ENCODE results near the gene MATN4. TPM values are rescaled to one million over a fixed set of nuclear protein-coding genes. Genes with fewer than 3 reads are reported as not detected.

MATN4 gene
- polyA plus RNA-seq, 1 donor = 0.25 TPM

- DNase-seq = no peak
These were observed 8.3 kb upstream of the MATN4 start for GRCh38 chr20:45316150-45317080.

- no peak for DNase-seq
These were observed 7.6 kb upstream of the MATN4 start for GRCh38 chr20:45315672-45316071.

- no peak for DNase-seq
These were observed 5.8 kb upstream of the MATN4 start for GRCh38 chr20:45313943-45314342.

- DNase-seq = no peak
These were observed 5.1 kb upstream of the MATN4 start for GRCh38 chr20:45313065-45313695.

- no peak for DNase-seq
These were observed 4.1 kb upstream of the MATN4 start for GRCh38 chr20:45312241-45312640.

- no peak for DNase-seq
These were observed 3.6 kb upstream of the MATN4 start for GRCh38 chr20:45311589-45312211.

- no peak for DNase-seq
These were observed 976 bp upstream of the MATN4 start for GRCh38 chr20:45309075-45309474.

- DNase-seq = no peak
These were observed 941 bp downstream of the MATN4 start for GRCh38 chr20:45307076-45307640.

GRCh38 chr20:45306431-45306982, 1.6 kb downstream of the MATN4 start, which contains the start of gene RBPJL:
TSS of gene RBPJL (plus strand) at chr20:45306840. CDS start at chr20:45306923, 83 bp downstream.
- DNase-seq = no peak

GRCh38 chr20:45305262-45305661, 2.8 kb downstream of the MATN4 start:
- no peak for DNase-seq

GRCh38 chr20:45304464-45304999, 3.6 kb downstream of the MATN4 start:
- no peak for DNase-seq

GRCh38 chr20:45303586-45304463, 4.3 kb downstream of the MATN4 start:
- no peak for DNase-seq

GRCh38 chr20:45301824-45302271, 6.3 kb downstream of the MATN4 start:
- DNase-seq = no peak

- no peak for DNase-seq
These were observed 7.1 kb downstream of the MATN4 start for GRCh38 chr20:45300961-45301360.

- DNase-seq = no peak
These were observed 8.3 kb downstream of the MATN4 start for GRCh38 chr20:45299786-45300185.

- DNase-seq = no peak
These were observed 10.2 kb downstream of the MATN4 start for GRCh38 chr20:45297786-45298497.

- DNase-seq = no peak
These were observed 13.4 kb downstream of the MATN4 start for GRCh38 chr20:45294659-45295058.

GRCh38 chr20:45294003-45294368, 14.1 kb downstream of the MATN4 start:
- DNase-seq = no peak

GRCh38 chr20:45293041-45294002, 14.8 kb downstream of the MATN4 start:
- peak; percentile 79 for DNase-seq
